A673 (cell line): ENCODE results near the gene LHX6. TPM values are rescaled to one million over a fixed set of nuclear protein-coding genes. Genes with fewer than 3 reads are reported as not detected.

Experiments used
- BruUV-seq: library from RNA; stranded (reverse); fragments of 400-500 nt; replicated peaks from 2 replicates; lab custom pipeline; 2021; lab: Mats Ljungman, UMichigan
- CTCF ChIA-PET: fragments of 300-600 bp; sonication (Branson Sonifier 250); formaldehyde crosslinking; loops from one replicate; lab custom pipeline; 2022; ENCODE audit warnings: antibody characterized with exemption; lab: Charles Lee
- POLR2A ChIA-PET: fragments of 300-600 bp; sonication (Branson Sonifier 250); formaldehyde crosslinking; loops from one replicate; lab custom pipeline; 2022; ENCODE audit warnings: antibody characterized with exemption; ENCODE audit not compliant: low non-redundant PET; lab: Charles Lee
- DNase-seq: peaks from one replicate; pipeline ENCODE4 v3.0.0-alpha.2; 2015; ENCODE audit warnings: low spot score
- H3K27ac ChIP-seq: fragments of 200-600 bp; sonication (generic); 2 replicates; pipeline ENCODE4 v1.5.1; 2016; ENCODE audit warnings: mixed run types, low read depth, mild to moderate bottlenecking, mixed read lengths, antibody characterized with exemption, low read length; ENCODE audit not compliant: poor library complexity, severe bottlenecking
- H3K27me3 ChIP-seq: fragments of 200-600 bp; sonication (generic); replicated peaks from 2 replicates; pipeline ENCODE4 v1.6.1; 2017; ENCODE audit warnings: mixed run types, low read depth, mild to moderate bottlenecking, mixed read lengths, antibody characterized with exemption, low read length; ENCODE audit not compliant: insufficient read depth, poor library complexity
- H3K36me3 ChIP-seq: fragments of 200-600 bp; sonication (generic); 2 replicates; pipeline ENCODE4 v1.6.1; 2016; ENCODE audit warnings: mixed run types, mild to moderate bottlenecking, mixed read lengths, antibody characterized with exemption, low read length; ENCODE audit not compliant: insufficient read depth, poor library complexity, severe bottlenecking
- H3K4me1 ChIP-seq: fragments of 200-600 bp; sonication (generic); 2 replicates; pipeline ENCODE4 v1.6.1; 2017; ENCODE audit warnings: mixed run types, mild to moderate bottlenecking, mixed read lengths, antibody characterized with exemption, low read length; ENCODE audit not compliant: insufficient read depth, poor library complexity, severe bottlenecking
- H3K4me3 ChIP-seq: fragments of 200-600 bp; sonication (generic); 2 replicates; pipeline ENCODE4 v1.5.1; 2016; ENCODE audit warnings: low read depth, mixed run types, mild to moderate bottlenecking, mixed read lengths, low read length; ENCODE audit not compliant: poor library complexity, severe bottlenecking
- H3K9me3 ChIP-seq: fragments of 200-600 bp; sonication (generic); 2 replicates; pipeline ENCODE4 v1.6.1; 2016; ENCODE audit warnings: mixed run types, low read depth, mild to moderate bottlenecking, mixed read lengths, antibody characterized with exemption, low read length; ENCODE audit not compliant: poor library complexity, severe bottlenecking
- EZH2 ChIP-seq: fragments of 200-600 bp; sonication (generic); IDR thresholded peaks from 2 replicates; pipeline ENCODE4 v1.6.1; 2017; ENCODE audit warnings: borderline replicate concordance, low read depth, mild to moderate bottlenecking, mixed read lengths, antibody characterized with exemption, low read length; ENCODE audit not compliant: poor library complexity, severe bottlenecking
- intact Hi-C: fragments of 100-400 bp; cut with micrococcal nuclease; formaldehyde crosslinking; loops from one replicate; pipeline ENCODE4 v1.10.0; 2022; ENCODE audit not compliant: unreplicated experiment
- total RNA-seq: library from RNA; stranded (reverse); gene quantifications from 2 replicates; pipeline ENCODE4 v1.2.3, GENCODE V29; 2021
- TF ChIP-seq, protein P1 (sequence below): fragments of 300-800, 200-600 bp; sonication (generic); conservative IDR thresholded peaks from 2 replicates; pipeline ENCODE4 v1.5.1; 2017; ENCODE audit warnings: low read depth, mild to moderate bottlenecking, antibody characterized with exemption, low read length, moderate library complexity, mixed read lengths

The LHX6 gene
- total RNA-seq, 1 experiment from 2014 or later = not detected

DNA sequence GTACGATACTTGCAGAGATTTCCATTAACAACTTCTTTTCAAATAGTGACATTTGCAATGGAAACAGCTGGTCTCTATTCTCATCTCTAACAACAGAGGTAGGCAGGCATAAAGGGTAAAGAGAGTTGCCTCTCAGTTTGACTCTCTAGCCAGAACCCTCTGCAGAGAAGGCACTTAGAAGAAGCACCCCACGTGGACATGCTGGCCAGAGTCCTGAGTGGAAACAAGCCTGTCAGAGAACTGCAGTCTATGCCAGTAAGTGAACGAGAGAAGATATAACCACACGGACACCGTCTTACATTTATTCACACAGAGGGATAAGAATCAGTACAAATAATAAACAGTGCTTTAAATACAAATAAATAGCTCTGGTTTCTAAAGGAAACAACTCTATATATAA lies 11.0 kb upstream of the LHX6 start:
- peaks cover under 1% of the 10 kb centered on the region for H3K27me3 ChIP-seq
- no peak overlapping the region for H3K4me3 ChIP-seq
- H3K4me1 ChIP-seq = no peaks in the 10 kb centered on the region
- intact Hi-C loops = no loop called here
- ChIA-PET CTCF (no interaction called here), POLR2A (no interaction called here)
- no TSS peak for BruUV-seq
- TF ChIP-seq EZH2 = no peak
- TF ChIP-seq, protein P1, sequence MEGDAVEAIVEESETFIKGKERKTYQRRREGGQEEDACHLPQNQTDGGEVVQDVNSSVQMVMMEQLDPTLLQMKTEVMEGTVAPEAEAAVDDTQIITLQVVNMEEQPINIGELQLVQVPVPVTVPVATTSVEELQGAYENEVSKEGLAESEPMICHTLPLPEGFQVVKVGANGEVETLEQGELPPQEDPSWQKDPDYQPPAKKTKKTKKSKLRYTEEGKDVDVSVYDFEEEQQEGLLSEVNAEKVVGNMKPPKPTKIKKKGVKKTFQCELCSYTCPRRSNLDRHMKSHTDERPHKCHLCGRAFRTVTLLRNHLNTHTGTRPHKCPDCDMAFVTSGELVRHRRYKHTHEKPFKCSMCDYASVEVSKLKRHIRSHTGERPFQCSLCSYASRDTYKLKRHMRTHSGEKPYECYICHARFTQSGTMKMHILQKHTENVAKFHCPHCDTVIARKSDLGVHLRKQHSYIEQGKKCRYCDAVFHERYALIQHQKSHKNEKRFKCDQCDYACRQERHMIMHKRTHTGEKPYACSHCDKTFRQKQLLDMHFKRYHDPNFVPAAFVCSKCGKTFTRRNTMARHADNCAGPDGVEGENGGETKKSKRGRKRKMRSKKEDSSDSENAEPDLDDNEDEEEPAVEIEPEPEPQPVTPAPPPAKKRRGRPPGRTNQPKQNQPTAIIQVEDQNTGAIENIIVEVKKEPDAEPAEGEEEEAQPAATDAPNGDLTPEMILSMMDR = no peak
- H3K36me3 ChIP-seq = peaks cover 41% of the 10 kb centered on the region
- H3K9me3 ChIP-seq = no peaks in the 10 kb centered on the region
- no peak overlapping the region for H3K27ac ChIP-seq
- DNase-seq = no peak

DNA sequence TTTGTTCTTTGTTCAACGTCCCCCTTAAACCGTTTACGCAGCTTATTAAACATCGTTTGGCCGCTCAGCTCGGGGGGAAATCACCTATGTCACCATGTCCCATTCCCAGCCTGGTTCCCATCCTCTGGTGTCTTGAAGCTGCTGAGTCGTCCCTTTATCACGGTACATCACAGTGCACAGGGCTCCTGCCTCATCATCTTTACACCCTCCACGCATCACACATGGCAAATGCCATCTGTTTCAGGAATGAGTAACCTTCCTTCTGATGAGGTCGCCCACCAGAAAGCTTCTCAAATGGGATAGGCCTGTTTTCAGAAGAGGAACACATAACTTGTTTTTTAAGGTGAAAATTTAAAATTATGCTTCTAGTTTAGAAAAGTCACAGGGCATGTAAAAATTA lies 7.9 kb upstream of the LHX6 start:
- intact Hi-C loops = no loop called here
- peaks cover 28% of the 10 kb centered on the region for H3K27me3 ChIP-seq
- H3K36me3 ChIP-seq = peaks cover 16% of the 10 kb centered on the region
- CTCF ChIA-PET = no interaction called here
- no peak overlapping the region for H3K27ac ChIP-seq
- TF ChIP-seq, protein P1 = no peak
- TF ChIP-seq EZH2 = no peak
- DNase-seq = no peak
- POLR2A ChIA-PET = no interaction called here
- H3K9me3 ChIP-seq = no peaks in the 10 kb centered on the region
- no TSS peak for BruUV-seq
- H3K4me3 ChIP-seq = no peak overlapping the region
- no peaks in the 10 kb centered on the region for H3K4me1 ChIP-seq

DNA sequence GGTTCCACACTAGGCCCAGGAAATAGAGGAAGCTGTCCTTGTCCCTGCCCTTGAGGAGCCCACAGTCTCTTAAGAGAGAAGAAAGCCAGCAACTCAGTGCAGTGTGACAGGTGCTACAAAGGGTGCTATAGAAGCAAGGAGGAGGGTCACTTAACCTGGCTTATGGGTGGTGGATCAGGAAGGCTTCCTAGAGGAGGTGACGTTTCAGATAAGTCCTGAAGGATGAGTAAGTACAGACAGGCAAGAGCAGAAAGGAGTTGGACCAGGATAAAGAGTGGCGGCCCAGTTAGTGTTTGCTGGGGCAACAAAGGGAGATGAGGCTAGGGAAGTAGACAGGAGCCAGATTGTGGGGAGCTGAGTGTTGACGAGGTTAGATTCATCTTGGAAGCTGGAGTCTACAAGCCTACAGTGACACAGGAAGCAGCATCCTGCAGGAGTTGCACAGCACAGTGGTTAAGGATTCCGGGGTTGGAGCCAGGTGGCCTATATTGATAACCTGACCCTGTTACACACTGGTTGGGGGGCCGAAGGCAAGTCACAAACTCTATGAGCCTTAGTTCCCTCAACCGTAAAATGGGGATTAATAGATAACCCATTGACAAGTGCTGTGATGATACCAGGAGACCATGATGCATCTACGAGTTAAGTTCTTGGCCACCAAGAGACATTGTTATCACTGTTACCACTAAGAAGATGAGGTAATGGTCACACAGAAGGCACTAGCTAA lies 5.4 kb upstream of the LHX6 start:
- intact Hi-C loops = no loop called here
- H3K27me3 ChIP-seq = peaks cover 53% of the 10 kb centered on the region
- CTCF ChIA-PET = no interaction called here
- H3K27ac ChIP-seq = no peak overlapping the region
- H3K36me3 ChIP-seq = no peaks in the 10 kb centered on the region
- H3K4me1 ChIP-seq = no peaks in the 10 kb centered on the region
- TF ChIP-seq EZH2 = no peak
- TF ChIP-seq, protein P1 = no peak
- no peak overlapping the region for H3K4me3 ChIP-seq
- no TSS peak for BruUV-seq
- H3K9me3 ChIP-seq = no peaks in the 10 kb centered on the region
- POLR2A ChIA-PET = interaction anchor here (0.6 kb wide), 1 partner anchor 707 kb away, joined by 3 read pairs; the partner anchor contains the start of gene RABGAP1
- no peak for DNase-seq
